Measurements from ENCODE around the gene GARIN3.

Gene GARIN3

GRCh38 chr5:157165668-157166067 lies 396 bp downstream of the GARIN3 start:
- TF ChIP-seq CTCF (IDR thresholded peaks at IDR 0.05; ENCODE audit: low read length) (no peak), EZH2 (IDR thresholded peaks at IDR 0.05; ENCODE audit: borderline replicate concordance, low read length) (no peak)
- no peaks in the 10 kb centered on the region for H3F3A ChIP-seq (ENCODE audit: insufficient read depth, low read length)
- no peak overlapping the region for H3K27ac ChIP-seq (ENCODE audit: low read depth, low read length, poor library complexity, severe bottlenecking)
- no peaks in the 10 kb centered on the region for H3K27me3 ChIP-seq (ENCODE audit: insufficient read depth, low read length)
- no peaks in the 10 kb centered on the region for H3K9me2 ChIP-seq (ENCODE audit: low read depth, low read length)
- no peaks in the 10 kb centered on the region for H3K79me2 ChIP-seq (ENCODE audit: insufficient read depth, low read length)
- H2AFZ ChIP-seq (ENCODE audit: low read length) = no peak overlapping the region
- no peaks in the 10 kb centered on the region for H3K36me3 ChIP-seq (ENCODE audit: insufficient read depth, low read length)
- no peak overlapping the region for H3K4me3 ChIP-seq (ENCODE audit: low read depth, low read length, poor library complexity, severe bottlenecking)
- H3K4me1 ChIP-seq (ENCODE audit: insufficient read depth, low read length, severe bottlenecking) = peaks cover 12% of the 10 kb centered on the region
- no peaks in the 10 kb centered on the region for H4K20me1 ChIP-seq (ENCODE audit: insufficient read depth, low read length)
- no peaks in the 10 kb centered on the region for H3K9me3 ChIP-seq (ENCODE audit: low read length)
- H3K9ac ChIP-seq (ENCODE audit: low read length) = no peak overlapping the region
- H3K4me2 ChIP-seq (ENCODE audit: low read length) = no peak overlapping the region

- peaks cover 12% of the 10 kb centered on the region for H3K4me1 ChIP-seq (ENCODE audit: insufficient read depth, low read length, severe bottlenecking)
- H3K79me2 ChIP-seq (ENCODE audit: insufficient read depth, low read length) = no peaks in the 10 kb centered on the region
- no peaks in the 10 kb centered on the region for H3K9me2 ChIP-seq (ENCODE audit: low read depth, low read length)
- H3K4me3 ChIP-seq (ENCODE audit: low read depth, low read length, poor library complexity, severe bottlenecking) = no peak overlapping the region
- H3F3A ChIP-seq (ENCODE audit: insufficient read depth, low read length) = no peaks in the 10 kb centered on the region
- H3K27me3 ChIP-seq (ENCODE audit: insufficient read depth, low read length) = no peaks in the 10 kb centered on the region
- H4K20me1 ChIP-seq (ENCODE audit: insufficient read depth, low read length) = no peaks in the 10 kb centered on the region
- no peak overlapping the region for H3K27ac ChIP-seq (ENCODE audit: low read depth, low read length, poor library complexity, severe bottlenecking)
- H3K36me3 ChIP-seq (ENCODE audit: insufficient read depth, low read length) = no peaks in the 10 kb centered on the region
- no peak overlapping the region for H3K4me2 ChIP-seq (ENCODE audit: low read length)
- H3K9ac ChIP-seq (ENCODE audit: low read length) = no peak overlapping the region
- no peaks in the 10 kb centered on the region for H3K9me3 ChIP-seq (ENCODE audit: low read length)
- H2AFZ ChIP-seq (ENCODE audit: low read length) = no peak overlapping the region
- TF ChIP-seq EZH2 (IDR thresholded peaks at IDR 0.05; ENCODE audit: borderline replicate concordance, low read length) (no peak), CTCF (IDR thresholded peaks at IDR 0.05; ENCODE audit: low read length) (no peak)
These were observed 803 bp downstream of the GARIN3 start for GRCh38 chr5:157165261-157165660.

GRCh38 chr5:157164521-157164920 lies 1.5 kb downstream of the GARIN3 start:
- Histone ChIP-seq H3K9ac (ENCODE audit: low read length) (no peak overlapping the region), H3K4me1 (ENCODE audit: insufficient read depth, low read length, severe bottlenecking) (peaks cover 12% of the 10 kb centered on the region), H3K27ac (ENCODE audit: low read depth, low read length, poor library complexity, severe bottlenecking) (no peak overlapping the region), H2AFZ (ENCODE audit: low read length) (no peak overlapping the region), H3F3A (ENCODE audit: insufficient read depth, low read length) (no peaks in the 10 kb centered on the region), H3K27me3 (ENCODE audit: insufficient read depth, low read length) (no peaks in the 10 kb centered on the region), H4K20me1 (ENCODE audit: insufficient read depth, low read length) (no peaks in the 10 kb centered on the region), H3K36me3 (ENCODE audit: insufficient read depth, low read length) (no peaks in the 10 kb centered on the region), H3K9me2 (ENCODE audit: low read depth, low read length) (no peaks in the 10 kb centered on the region), H3K79me2 (ENCODE audit: insufficient read depth, low read length) (no peaks in the 10 kb centered on the region), H3K9me3 (ENCODE audit: low read length) (no peaks in the 10 kb centered on the region), H3K4me2 (ENCODE audit: low read length) (no peak overlapping the region), H3K4me3 (ENCODE audit: low read depth, low read length, poor library complexity, severe bottlenecking) (no peak overlapping the region)
- TF ChIP-seq CTCF (IDR thresholded peaks at IDR 0.05; ENCODE audit: low read length) (no peak), EZH2 (IDR thresholded peaks at IDR 0.05; ENCODE audit: borderline replicate concordance, low read length) (no peak)
